B cell (primary cell): ENCODE data around the gene SINHCAF.

Experiments used
- EZH2 ChIP-seq: IDR thresholded peaks from 2 replicates; pipeline ENCODE4 v1.6.1; 2012; ENCODE audit warnings: borderline replicate concordance, low read depth, mild to moderate bottlenecking, moderate library complexity, low read length; ENCODE audit not compliant: insufficient read depth, poor library complexity, severe bottlenecking
- TF ChIP-seq, protein P1 (sequence below): fragments of 200-600 bp; IDR thresholded peaks from one replicate; pipeline ENCODE4 v1.8.0; 2022; ENCODE audit warnings: antibody characterized with exemption, mild to moderate bottlenecking

DNA sequence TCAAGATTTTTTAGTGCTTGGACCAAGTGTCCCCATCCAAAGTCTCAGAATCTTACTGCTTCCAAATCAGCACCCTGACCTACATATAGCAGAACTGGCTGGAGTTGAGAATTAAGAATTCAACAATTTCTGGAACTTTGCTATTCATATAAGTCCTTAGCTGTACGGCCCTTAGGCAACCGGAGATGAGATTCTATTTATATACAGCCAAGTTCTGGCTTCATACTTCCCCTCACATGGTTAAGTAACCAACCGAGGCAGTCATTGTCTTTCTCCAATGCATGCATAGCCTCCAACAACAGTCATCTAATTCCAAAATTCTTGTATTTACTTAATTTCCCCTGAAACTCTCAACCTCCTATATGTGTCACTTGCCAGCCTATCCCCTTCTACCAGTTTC, 76.6 kb downstream of the SINHCAF start:
- TF ChIP-seq, protein P1, sequence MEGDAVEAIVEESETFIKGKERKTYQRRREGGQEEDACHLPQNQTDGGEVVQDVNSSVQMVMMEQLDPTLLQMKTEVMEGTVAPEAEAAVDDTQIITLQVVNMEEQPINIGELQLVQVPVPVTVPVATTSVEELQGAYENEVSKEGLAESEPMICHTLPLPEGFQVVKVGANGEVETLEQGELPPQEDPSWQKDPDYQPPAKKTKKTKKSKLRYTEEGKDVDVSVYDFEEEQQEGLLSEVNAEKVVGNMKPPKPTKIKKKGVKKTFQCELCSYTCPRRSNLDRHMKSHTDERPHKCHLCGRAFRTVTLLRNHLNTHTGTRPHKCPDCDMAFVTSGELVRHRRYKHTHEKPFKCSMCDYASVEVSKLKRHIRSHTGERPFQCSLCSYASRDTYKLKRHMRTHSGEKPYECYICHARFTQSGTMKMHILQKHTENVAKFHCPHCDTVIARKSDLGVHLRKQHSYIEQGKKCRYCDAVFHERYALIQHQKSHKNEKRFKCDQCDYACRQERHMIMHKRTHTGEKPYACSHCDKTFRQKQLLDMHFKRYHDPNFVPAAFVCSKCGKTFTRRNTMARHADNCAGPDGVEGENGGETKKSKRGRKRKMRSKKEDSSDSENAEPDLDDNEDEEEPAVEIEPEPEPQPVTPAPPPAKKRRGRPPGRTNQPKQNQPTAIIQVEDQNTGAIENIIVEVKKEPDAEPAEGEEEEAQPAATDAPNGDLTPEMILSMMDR: no peak
- no peak for TF ChIP-seq EZH2
